ENCODE data around the gene RAB3IL1. TPM values are rescaled to one million over a fixed set of nuclear protein-coding genes. Genes with fewer than 3 reads are reported as not detected.
A peak's percentile ranks its signal among the peaks of the same experiment; 100 is the strongest.
"Not testable (repeated sequence)": the region's sequence is repeated elsewhere in the genome, so short reads cannot be mapped to it uniquely, and the experiment has no call there.

The RAB3IL1 gene, protein sequence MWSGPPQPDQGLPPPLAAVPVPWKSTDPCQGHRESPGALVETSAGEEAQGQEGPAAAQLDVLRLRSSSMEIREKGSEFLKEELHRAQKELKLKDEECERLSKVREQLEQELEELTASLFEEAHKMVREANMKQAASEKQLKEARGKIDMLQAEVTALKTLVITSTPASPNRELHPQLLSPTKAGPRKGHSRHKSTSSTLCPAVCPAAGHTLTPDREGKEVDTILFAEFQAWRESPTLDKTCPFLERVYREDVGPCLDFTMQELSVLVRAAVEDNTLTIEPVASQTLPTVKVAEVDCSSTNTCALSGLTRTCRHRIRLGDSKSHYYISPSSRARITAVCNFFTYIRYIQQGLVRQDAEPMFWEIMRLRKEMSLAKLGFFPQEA
- total RNA-seq (13.4 TPM in 2 replicates), polyA plus RNA-seq (9.6 and 9.9 TPM in 2 replicates), polyA minus RNA-seq (ENCODE audit: low replicate concordance) (15.8 and 16.9 TPM in 2 replicates)
- 14.7 and 15.8 TPM in 2 replicates for polyA plus RNA-seq (2012)

- peak within 1 kb of the TSS; percentile 57 for H3K9ac ChIP-seq (ENCODE audit: insufficient read depth, low read length)
- H3K79me2 ChIP-seq (ENCODE audit: control insufficient read depth, insufficient read depth, low read length), result no peaks in the 10 kb centered on the region
- H3K27me3 ChIP-seq (ENCODE audit: control insufficient read depth, insufficient read depth, low read length), result peaks cover 8% of the 10 kb centered on the region
- peak within 1 kb of the TSS; percentile 59 for H3K4me2 ChIP-seq (ENCODE audit: extremely low read depth, insufficient read depth, low read length)
- H3K9me3 ChIP-seq (ENCODE audit: control insufficient read depth, insufficient read depth, low read depth, low read length), result no peaks in the 10 kb centered on the region
- no peaks in the 10 kb centered on the region for H4K20me1 ChIP-seq (ENCODE audit: control insufficient read depth, extremely low read depth, insufficient read depth, low read length)
- no peak within 1 kb of the TSS for H2AFZ ChIP-seq (ENCODE audit: low read length)
- H3K27ac ChIP-seq (ENCODE audit: insufficient read depth, low read length), result no peak within 1 kb of the TSS
- peak within 1 kb of the TSS; percentile 21 to 69 (median 42) for H3K4me3 ChIP-seq (replicated peaks in 1 of 4; ENCODE audit: control extremely low read depth in 1 of 4, insufficient read depth in 1 of 4, low read depth in 3 of 4, low read length in 4 of 4)
- H3K36me3 ChIP-seq (ENCODE audit: control insufficient read depth, insufficient read depth, low read length), result no peaks in the 10 kb centered on the region
- H3K4me1 ChIP-seq (ENCODE audit: control insufficient read depth, extremely low read depth, insufficient read depth, low read length), result peaks cover 5% of the 10 kb centered on the region
- DNase-seq (ENCODE audit: low read depth in 2 of 2), result peak; percentile 18 to 21
- TF ChIP-seq CTCF (conservative IDR thresholded peaks at IDR 0.05 in 1 of 2, IDR thresholded peaks at IDR 0.05 in 1 of 2; ENCODE audit: low read depth in 1 of 2, low read length in 2 of 2), result no peak
- TF ChIP-seq EZH2 (IDR thresholded peaks at IDR 0.05; ENCODE audit: low read length, missing control alignments), result peak; percentile 14
Measured at GRCh38 chr11:61917334-61918109, at the start of gene RAB3IL1. Gene RAB3IL1, minus strand, starts transcription at chr11:61917566. Its CDS starts 199 bp downstream, at chr11:61917367.

GRCh38 chr11:61966734-61967115, 49.4 kb upstream of the RAB3IL1 start:
- Histone ChIP-seq H3K27me3 (ENCODE audit: control insufficient read depth, insufficient read depth, low read length) (no peaks in the 10 kb centered on the region), H3K9ac (ENCODE audit: insufficient read depth, low read length) (peak overlapping the region; percentile 78), H3K36me3 (ENCODE audit: control insufficient read depth, insufficient read depth, low read length) (peaks cover 13% of the 10 kb centered on the region), H3K4me1 (ENCODE audit: control insufficient read depth, extremely low read depth, insufficient read depth, low read length) (peaks cover 30% of the 10 kb centered on the region), H3K27ac (ENCODE audit: insufficient read depth, low read length) (peak overlapping the region; percentile 58), H3K4me2 (ENCODE audit: extremely low read depth, insufficient read depth, low read length) (peak overlapping the region; percentile 6), H3K9me3 (ENCODE audit: control insufficient read depth, insufficient read depth, low read depth, low read length) (no peaks in the 10 kb centered on the region), H3K4me3 (replicated peaks in 1 of 4; ENCODE audit: control extremely low read depth in 1 of 4, insufficient read depth in 1 of 4, low read depth in 3 of 4, low read length in 4 of 4) (peak overlapping the region; percentile 70 to 93 (median 88)), H3K79me2 (ENCODE audit: control insufficient read depth, insufficient read depth, low read length) (peaks cover 38% of the 10 kb centered on the region), H4K20me1 (ENCODE audit: control insufficient read depth, extremely low read depth, insufficient read depth, low read length) (peaks cover 6% of the 10 kb centered on the region), H2AFZ (ENCODE audit: low read length) (no peak overlapping the region)
- DNase-seq (ENCODE audit: low read depth in 2 of 2), result peak in 1 of 2 donors; percentile 43
- no peak for TF ChIP-seq EZH2 (IDR thresholded peaks at IDR 0.05; ENCODE audit: low read length, missing control alignments)
- TF ChIP-seq CTCF (conservative IDR thresholded peaks at IDR 0.05 in 1 of 2, IDR thresholded peaks at IDR 0.05 in 1 of 2; ENCODE audit: low read depth in 1 of 2, low read length in 2 of 2), result no peak

- not testable (repeated sequence) for H3K9me3 ChIP-seq (ENCODE audit: control insufficient read depth, insufficient read depth, low read depth, low read length); H3K9ac ChIP-seq (ENCODE audit: insufficient read depth, low read length); H2AFZ ChIP-seq (ENCODE audit: low read length); H4K20me1 ChIP-seq (ENCODE audit: control insufficient read depth, extremely low read depth, insufficient read depth, low read length); H3K27me3 ChIP-seq (ENCODE audit: control insufficient read depth, insufficient read depth, low read length); DNase-seq (ENCODE audit: low read depth in 2 of 2)
- peak overlapping the region; percentile 26 for H3K27ac ChIP-seq (ENCODE audit: insufficient read depth, low read length)
- H3K4me2 ChIP-seq (ENCODE audit: extremely low read depth, insufficient read depth, low read length), result peak overlapping the region; percentile 67
- H3K4me3 ChIP-seq (replicated peaks in 1 of 4; ENCODE audit: control extremely low read depth in 1 of 4, insufficient read depth in 1 of 4, low read depth in 3 of 4, low read length in 4 of 4), result peak overlapping the region; percentile 70 to 93 (median 88)
- peaks cover 14% of the 10 kb centered on the region for H3K4me1 ChIP-seq (ENCODE audit: control insufficient read depth, extremely low read depth, insufficient read depth, low read length)
- H3K79me2 ChIP-seq (ENCODE audit: control insufficient read depth, insufficient read depth, low read length), result peaks cover 38% of the 10 kb centered on the region
- H3K36me3 ChIP-seq (ENCODE audit: control insufficient read depth, insufficient read depth, low read length), result peaks cover 13% of the 10 kb centered on the region
Measured at GRCh38 chr11:61964666-61965271, 47.4 kb upstream of the RAB3IL1 start.
